GM21423 (cell line): ENCODE data around the gene KRTAP10-12.
"Not testable (repeated sequence)": the region's sequence is repeated elsewhere in the genome, so short reads cannot be mapped to it uniquely, and the experiment has no call there.

ENCODE experiments used
- ATAC-seq: cut with Tn5 transposase; IDR thresholded peaks from one replicate; pipeline ENCODE4 v1.9.1; 2021; ENCODE audit warnings: mild to moderate bottlenecking, moderate library complexity; ENCODE audit not compliant: unreplicated experiment

KRTAP10-12 gene

DNA sequence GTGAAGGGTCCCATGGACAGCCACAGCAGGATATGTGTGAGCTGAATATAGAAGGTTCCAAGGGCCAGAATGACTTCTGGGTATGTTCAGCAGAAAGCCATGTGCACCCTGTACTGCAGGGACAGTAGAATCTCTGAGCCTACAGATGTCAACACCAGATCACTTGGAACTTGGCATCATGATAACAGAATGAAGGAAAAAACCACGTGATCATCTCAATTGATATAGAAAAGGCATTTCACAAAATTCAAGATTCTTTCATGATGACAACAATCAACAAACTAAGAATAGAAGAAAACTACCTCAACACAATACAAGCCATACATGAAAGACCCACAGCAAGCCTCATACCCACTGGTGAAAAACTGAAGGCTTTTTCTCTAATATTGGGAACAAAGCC, 29.4 kb upstream of the KRTAP10-12 start:
- ATAC-seq: no peak

DNA sequence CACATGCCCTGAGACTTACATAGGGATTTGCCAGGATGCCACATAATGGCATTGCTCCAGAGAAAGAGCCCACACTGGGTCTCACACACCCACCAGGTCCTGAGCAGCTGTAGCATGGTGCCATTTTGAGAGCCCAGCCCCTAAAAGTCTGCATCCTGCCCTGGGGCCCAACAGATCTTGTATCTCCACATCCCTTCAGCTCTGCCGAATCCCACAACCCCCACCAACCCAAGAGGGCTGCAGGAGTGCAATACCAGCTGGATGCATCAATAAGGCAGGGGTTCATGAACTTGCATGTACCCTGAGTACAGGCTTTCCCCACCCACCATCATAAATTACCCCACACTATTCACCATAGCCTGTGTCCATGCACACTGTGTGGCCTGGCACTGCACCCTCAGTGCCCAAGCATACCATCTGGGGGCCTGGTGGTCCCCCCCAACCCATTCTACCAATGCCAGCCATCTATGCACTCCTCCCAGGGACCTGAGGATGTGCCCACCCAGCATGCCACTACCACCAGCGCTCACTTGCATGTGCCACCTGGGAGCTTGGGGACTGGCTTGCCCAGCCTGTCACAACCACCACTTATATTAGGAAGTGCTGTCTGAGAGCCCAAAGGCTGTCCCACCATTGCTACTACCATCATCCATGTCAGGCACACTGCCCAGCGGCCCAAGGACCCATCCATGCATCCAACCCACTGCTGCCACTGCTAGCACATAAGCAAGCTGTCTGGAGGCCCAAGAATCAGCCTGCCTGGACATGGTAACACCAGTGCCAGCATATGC, 26.1 kb upstream of the KRTAP10-12 start:
- ATAC-seq: no peak

DNA sequence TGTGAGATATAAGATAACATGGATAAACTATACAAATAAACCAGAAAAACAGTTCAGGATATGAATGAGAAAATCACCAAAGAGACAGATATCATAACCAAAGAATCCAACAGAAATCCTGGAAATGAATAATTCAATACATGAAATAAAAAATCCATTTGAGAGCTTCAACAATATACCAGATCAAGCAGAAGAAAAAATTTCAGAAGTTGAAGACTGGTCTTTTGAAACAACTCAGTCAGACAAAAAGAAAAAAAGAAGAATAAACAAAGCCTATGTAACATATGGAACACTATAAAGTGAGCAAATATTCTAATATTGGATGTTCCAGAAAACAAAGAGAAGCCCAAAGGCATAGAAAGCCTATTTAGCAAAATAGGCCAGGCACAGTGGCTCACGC, 25.1 kb upstream of the KRTAP10-12 start:
- ATAC-seq: no peak

DNA sequence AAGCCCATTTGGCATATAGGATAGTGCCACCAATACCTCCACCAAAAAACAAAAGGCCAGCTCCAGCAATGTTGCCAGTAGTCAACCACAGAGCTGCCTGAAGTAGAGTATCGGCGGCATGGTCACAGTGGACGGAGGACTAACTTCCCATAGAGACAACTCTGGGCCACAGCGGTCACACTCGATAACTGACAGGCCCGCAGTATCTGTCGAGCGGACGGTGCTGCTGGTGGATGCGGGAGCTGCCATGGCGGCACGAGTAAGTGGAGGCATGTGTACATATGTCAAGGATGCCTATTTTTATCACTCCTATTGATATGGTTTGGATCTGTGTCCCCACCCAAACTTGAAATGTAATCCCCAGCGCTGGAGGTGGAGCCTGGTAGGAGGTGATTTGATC, 19.1 kb upstream of the KRTAP10-12 start:
- no peak for ATAC-seq

DNA sequence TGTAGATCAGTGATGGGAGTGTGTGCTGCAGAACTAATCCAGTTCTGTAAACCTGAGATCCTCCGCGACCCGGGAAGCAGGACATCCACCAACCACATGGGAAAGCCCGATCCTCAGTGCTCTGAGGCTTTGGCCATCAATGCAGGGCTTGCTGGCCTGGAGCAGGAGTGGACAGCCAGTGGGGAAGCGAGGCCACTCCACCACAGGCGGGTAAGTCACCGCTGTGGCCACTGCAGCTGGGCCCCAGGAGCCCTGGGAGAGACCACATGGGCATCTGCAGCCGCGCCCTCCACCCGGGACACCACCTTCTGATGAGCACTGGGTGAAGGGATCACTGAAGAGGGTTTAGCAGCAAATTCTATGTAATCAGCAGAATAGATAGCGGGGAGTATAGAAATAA, 15.8 kb upstream of the KRTAP10-12 start:
- no peak for ATAC-seq

DNA sequence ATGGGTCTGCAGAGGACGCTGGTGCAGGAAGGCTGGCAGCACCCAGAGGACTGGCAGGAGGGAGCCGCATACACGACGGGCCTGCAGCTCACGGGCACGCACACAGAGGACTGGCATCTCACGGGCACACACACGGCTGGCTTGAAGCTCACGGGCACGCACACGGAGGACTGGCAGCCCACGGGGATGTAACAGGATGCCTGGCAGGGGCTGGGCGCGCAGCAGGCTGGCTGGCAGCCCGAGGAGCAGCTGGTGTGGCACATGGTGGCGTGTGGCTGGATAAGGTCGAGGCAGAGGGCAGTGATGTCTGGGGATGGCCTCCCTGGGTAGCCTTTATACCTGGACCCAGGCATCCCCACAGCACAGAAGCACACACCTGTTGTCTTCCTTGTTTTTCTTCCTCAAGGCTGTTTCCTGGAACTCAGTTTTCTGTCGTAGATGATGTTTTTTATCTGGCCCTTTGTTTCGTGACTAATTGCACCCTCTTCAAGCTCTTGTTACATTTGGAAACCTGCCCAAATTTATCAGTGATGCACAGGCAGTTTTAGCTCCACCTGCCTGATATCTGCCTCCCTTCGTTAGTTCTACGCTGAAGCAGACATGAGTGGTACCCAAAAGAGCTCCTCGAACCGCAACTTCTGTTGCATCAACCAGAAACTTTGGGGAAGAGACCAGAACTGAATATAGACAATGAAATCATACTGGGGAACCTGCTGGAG, 15.0 kb upstream of the KRTAP10-12 start, which contains the start of gene KRTAP12-1:
Gene KRTAP12-1 (minus strand): TSS at position 303 of the 719 bp plus-strand sequence. CDS start 40 bp downstream, at position 263.
- no peak for ATAC-seq

DNA sequence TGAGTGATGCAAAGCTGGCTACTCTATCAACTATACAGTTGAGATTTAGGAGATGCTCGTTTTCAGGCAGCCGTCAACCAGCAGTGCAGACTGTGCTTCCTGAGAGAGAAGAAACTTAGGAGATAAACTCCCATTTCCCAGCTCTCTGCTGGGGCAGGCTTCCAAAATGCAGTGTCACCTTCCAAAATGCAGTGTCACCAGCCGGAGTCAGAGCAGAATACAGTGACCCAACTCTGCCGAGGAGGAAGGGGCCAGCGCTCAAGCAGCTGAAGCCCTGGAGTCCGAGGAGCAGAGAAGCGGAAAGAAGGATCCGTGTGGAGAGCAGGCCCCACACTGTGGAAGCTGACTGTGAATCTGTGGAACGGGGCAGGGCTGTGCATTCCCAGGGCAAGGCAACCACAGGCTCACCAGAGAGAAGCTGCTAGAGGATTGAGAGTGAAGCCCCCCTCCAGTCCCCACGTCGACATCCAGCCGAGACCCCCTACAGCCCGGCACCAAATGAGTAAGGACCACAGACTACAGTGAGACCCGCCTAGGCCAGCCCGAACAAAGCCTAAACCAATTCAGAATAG, 14.3 kb upstream of the KRTAP10-12 start:
- ATAC-seq: no peak

DNA sequence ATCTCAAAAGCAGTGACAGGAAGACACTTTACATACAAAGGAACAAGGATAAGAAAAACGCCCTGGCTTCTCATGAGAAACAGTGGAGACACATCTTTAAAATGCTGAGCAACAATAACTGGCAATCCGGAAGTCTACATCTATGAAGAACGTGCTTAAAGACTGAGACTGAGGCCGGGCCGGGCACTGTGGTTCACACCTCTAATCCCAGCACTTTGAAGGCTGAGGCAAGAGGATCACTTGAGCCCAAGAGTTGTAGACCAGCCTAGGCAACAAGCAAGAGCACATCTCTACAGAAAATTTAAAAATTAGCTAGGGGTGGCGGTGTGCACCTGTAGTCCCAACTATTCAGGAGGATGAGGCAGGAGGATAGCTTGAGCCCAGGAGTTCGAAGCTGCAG, 12.9 kb upstream of the KRTAP10-12 start:
- ATAC-seq: no peak

DNA sequence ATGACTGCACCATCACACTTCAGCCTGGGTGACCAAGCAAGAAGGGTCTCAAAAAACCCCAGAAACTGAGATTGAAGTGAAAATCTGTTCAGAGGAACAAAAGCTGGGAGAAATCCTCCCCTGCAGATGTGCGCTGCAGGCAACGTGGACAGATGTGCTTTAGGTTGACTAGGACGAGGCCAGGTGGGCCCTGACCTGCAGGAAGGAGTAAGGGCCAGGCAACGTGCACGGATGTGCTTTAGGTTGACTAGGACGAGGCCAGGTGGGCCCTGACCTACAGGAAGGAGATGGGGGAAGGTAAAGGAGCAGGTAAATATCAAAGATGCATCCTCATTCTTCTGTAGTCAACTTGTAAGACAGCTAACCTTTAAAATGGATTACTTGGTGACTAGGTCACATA, 12.5 kb upstream of the KRTAP10-12 start:
- no peak for ATAC-seq

DNA sequence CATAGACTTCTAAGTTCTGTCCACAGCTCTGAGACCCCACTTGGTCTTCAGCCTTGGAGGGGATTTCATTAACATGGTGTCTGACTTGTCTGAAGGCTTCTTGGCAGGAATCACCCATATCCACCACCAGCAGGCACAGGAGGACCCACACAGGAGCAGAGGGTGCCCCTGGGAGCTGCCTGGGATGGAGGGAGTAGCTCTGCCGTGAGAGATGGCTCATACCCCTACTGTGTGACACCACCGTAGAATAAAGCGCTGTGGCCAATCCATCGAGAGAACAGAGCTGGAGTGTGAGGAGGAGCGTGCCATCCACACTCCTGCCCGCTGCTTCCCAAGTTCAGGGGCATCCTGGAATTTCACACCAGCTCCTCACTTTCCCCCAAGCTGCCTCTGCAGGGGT, 11.9 kb upstream of the KRTAP10-12 start:
- ATAC-seq: not testable (repeated sequence)

DNA sequence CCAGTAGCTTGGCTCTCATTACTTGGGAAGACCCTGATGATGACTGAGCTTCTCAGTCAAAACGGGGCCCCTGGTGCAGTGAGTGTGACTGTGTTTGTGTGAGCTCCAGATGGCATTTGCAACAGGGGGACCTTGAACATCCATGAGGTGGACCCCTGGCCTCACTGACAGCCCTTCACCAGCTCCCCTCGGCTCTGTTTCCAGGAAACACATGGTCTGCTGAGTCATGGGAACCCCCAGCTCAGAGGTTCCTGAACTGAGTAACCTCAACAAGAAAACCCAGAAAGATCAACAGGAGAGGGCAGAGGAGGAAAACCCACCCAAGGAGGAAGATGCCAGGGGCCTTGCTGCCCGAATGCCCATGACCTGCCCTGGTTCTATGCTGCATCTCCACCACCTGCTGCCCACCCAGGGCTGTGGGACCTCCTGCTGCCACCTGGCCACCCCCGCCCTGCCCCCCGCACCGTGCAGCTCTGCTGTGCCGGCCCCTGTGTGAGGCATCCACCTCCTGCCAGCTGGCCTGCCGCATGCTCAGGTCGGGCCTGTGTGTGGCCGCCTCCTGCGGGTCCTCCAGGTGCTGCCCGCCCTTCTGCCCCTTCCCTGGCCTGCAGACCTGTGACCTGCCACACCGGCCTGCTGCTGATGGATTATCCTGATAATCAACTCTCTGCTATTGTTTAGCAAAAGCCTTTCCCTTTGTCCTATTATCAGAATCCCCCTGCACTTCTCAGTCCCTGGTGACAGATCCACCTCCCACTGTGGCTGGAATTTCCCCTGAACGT, 10.8 kb upstream of the KRTAP10-12 start:
- no peak for ATAC-seq

DNA sequence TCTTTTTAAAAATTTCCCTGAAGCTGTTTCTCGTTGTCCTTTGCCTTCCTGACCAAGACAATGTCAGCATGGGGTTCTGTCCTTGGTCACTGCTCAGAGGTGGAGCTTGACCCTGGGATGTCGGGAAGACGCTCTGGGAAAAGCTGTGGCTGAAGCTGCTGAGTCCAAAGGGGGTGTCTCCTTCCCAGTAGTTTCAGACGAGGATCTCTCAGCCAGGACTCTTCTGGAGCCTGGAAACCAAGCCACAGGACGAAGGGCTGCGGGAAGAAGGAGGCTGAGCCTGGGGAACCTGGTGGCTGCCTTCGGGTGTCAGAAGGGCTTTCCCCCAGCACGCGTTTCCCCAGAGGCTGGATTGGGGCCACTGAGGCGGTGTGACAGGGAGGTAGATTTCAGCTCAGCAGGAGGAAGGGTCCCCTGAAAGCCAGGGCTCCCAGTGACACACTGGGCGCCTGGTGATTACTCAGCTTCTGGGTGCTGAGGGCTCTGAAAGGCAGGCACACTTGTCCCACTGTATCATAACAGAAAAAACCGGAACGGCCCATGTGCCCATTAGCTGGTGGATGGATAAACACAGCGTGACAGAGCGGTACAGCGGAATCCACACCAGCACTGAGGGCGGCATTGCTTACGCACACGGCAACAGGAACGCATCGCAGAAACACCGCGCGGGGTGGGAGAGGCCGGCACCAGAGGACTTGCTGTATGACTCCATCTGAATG, 10.0 kb upstream of the KRTAP10-12 start:
- ATAC-seq: no peak

DNA sequence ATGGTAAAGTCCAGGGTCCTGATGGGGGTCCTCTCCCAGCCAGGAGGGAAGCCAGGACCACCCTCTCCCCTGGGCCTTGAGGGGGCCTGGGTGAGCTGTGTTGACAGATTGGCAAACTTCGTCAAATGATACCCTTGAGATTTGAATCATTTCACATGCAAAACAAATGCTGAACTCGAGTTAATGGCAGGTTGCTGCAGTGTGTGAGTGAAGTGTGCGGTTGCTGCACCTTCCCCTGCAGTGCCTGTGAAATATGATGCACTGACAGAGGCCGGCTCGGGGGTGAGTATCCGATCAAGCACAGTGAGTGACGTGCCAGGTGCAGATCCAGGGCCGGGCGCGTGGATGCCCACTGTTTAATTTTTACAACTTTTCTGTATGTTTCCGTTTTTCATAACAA, 9.3 kb upstream of the KRTAP10-12 start:
- no peak for ATAC-seq

DNA sequence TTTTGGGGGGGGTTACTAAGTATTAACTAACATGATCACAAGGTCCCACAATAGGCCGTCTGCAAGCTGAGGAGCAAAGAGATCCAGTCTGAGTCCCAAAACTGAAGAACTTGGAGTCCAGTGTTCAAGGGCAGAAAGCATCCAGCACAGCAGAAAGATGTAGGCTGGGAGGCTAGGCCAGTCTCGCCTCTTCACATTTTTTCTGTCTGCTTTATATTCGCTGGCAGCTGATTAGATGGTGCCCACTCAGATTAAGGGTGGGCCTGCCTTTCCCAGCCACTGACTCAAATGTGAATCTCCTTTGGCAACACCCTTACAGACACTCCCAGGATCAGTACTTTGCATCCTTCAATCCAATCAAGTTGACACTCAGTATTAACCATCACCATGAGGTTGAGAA, 7.2 kb upstream of the KRTAP10-12 start:
- ATAC-seq: not testable (repeated sequence)

DNA sequence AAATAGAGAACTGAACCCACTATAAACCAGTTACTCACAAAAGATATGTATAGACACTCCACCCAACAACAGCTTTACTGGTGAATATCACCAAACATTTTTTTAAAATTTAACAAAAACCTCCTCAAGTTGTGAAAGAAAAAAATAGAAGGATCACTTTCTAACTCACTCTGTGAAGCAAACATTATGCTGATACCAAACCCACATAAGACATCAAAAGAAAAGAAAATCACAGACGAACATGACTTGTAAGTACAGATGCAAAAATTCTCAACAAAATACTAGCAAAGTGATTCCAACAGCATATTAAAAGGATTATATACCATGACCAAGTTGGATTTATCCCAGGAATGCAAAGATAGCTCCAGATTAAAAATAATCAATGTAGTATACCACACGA, 5.3 kb upstream of the KRTAP10-12 start:
- ATAC-seq: no peak

DNA sequence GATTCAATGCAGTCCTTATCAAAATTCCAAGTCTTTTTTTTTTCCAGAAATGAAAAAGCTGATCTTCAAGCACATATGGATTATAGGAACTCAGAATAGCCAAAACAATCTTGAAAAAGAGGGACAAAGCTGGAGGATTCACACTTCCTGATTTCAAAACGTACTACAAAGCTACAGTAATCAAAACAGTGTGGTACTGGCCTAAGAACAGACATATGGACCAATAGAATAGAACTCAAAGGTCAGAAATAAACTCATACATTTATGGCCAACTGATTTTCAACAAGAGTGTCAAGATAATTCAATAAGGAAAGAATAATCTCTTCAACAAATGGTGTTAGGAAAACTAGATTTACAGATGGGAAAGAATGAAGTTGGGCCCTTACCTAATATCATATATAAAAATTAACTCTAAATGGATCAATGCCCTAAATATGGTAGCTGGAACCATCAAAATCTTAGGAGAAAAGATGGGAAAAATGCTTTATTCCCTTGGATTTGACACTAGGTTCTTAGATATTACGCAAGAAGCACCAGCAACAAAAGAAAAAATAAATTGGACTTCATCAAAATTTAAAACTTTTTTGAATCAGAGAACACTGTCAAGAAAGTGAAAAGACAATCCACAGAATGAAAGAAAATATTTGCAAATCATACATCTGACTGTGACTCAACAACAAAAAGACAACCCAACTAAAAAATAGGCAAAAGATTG, 4.0 kb upstream of the KRTAP10-12 start:
- ATAC-seq: no peak

DNA sequence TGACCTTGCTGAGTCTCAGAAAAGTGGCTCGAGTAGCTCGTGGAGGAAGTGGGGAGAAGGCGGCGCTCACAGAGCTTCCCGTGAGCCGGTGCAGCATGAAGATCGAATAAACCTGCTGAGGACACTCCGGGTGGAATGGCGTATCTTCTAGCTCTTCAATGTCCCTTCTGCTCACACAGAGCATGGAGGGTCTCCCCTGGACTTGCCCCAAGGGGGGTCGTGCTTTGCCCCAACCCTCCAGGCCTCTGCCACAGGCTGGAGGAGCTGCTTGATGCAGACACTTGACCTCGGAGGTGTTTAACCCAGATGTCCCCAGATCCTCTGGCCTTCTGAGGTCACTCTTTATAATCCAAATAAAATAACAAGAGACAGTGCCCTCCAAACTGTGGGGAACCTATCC, 2.2 kb upstream of the KRTAP10-12 start:
- ATAC-seq: no peak

DNA sequence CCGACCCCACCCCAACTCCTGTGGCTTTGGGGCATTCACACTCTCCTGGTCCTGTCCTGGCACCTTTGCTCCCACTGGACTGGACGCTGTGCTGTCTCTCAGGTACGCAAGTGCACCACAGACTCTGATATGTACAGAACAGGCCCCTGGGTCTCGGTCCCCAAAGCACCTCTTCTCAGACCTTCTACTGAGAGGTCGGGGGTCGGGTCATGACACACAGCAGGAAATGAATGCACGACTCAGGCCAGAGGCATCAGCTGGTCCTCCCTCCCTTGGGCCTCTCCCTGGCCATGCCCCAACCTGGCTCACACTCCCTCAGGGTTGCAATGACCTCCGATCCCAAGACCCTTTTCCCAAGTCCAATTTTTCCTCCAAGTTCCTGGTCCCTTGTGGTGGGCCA, 1.8 kb upstream of the KRTAP10-12 start:
- ATAC-seq: no peak

DNA sequence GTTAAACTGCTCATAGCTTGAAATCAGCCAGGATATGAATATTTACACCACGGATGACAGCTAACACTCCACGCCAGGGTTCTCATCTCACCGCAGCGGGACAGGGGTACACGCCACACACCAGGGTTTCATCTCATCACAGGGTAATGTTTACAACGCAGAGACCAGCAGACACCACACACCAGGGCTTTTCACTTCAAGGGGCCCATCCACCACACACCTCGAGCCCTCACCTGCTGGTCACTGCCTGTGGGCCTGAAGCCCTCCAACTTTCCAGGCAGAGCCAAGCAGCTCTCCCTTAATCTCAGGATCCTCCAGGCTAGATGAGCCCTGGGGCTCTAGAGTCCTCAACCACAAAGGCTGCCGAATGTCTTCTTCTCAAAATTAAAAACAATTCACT, 1.3 kb upstream of the KRTAP10-12 start:
- no peak for ATAC-seq

DNA sequence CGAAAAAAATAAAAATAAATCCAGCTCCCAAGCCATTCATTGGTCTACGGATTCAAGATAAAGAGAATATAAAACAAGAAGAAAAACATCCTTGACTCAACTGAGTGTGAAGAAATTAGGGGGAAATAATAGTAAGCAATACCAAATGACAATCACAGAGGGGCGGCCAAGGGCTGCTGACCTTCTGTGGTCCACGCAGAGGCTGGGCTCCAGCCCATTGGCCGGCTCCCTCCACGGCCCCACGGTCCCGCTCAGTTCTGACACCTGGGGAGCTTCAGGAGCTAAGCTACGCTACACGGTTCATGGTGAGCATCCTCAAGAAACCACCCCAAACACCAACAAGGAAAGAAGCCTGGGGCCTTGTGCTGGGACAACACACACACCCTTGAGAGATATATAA, 400 bp upstream of the KRTAP10-12 start:
- no peak for ATAC-seq
